Measurements from ENCODE around the gene EEF1A2. TPM values are rescaled to one million over a fixed set of nuclear protein-coding genes. Genes with fewer than 3 reads are reported as not detected.
A peak's percentile ranks its signal among the peaks of the same experiment; 100 is the strongest.

EEF1A2 gene
- 38.5 TPM for total RNA-seq

DNA sequence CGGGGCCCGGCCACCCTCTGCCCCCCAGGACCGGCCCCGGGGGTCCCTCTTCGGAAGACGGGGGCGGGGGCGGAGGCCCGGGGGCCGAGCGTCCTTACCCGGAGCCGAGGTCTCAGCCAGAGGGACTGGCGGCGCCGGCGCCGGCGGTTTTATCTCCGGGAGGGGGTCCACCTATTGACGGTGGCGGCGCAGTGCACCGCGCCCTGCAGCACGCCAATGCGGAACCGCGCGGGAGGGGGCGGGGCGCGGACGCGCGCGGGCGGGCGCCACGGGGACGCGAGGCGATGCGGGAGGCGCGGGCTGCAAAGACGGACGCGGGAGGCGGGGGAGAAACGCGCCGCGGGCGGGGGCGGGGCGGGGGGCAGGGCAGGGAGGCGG, at the start of gene EEF1A2:
TSS of gene EEF1A2 (minus strand) at position 124 of the 378 bp plus-strand sequence. CDS start 1,320 bp downstream, outside the sequence.
- no peak for DNase-seq

DNA sequence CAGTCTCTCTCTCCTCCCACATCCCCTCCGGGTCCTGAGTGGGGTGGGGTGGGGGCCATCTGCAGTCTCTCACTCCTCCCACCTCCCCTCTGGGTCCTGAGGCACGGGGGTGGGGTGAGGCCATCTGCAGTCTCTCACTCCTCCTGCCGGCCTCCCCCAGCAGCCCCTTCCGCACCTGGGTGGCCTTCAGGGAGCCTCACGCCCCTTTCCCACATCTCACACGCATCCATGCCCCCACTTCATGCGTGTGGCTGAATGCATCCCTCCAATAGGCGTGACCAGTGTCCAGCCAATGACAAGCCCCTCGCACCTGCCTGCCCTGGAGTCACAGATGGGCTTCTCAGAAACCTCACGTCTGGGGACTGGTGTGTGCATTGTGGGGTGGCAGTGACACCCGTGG, 49.7 kb upstream of the EEF1A2 start:
- DNase-seq = no peak

DNA sequence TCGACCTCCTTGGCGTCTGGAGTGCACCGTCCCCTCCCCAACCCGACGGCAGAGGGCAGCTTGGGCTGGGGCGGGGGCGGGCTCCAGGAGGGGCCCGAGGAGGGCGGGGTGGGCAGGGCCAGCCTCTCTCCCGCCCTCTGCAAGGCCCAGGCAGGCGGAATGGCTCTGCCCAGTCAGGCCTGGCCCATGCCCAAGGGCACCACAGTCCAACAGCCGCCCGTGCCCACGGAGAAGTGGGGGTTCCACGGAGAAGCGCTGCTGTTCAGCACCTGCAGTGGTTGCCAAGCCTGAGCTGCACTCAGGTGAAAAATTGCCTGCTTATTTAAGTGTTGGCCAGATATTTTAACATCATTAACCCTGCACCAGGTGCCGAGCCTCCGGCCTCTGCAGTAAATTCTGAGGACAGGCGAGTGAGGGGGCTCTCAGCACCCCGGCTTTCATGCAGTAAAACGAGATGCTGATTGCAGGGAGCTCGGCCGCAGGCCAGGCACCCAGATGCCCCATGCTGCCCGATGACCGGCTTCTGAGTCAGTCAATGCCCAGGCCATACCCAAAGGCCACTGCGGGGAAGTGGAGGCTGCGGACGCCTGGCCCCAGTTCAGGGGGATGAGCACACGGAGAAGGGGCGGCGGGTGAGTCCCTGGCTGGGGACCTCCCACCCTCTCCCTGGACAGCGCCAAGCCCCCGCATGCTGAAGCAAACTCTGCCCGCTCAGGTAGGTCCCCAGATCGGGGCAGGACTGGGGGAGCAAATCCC, 49.0 kb upstream of the EEF1A2 start, which contains the start of gene SRMS:
TSS of gene SRMS (minus strand) at position 25 of the 756 bp plus-strand sequence. CDS start 286 bp downstream, outside the sequence.
- no peak for DNase-seq

DNA sequence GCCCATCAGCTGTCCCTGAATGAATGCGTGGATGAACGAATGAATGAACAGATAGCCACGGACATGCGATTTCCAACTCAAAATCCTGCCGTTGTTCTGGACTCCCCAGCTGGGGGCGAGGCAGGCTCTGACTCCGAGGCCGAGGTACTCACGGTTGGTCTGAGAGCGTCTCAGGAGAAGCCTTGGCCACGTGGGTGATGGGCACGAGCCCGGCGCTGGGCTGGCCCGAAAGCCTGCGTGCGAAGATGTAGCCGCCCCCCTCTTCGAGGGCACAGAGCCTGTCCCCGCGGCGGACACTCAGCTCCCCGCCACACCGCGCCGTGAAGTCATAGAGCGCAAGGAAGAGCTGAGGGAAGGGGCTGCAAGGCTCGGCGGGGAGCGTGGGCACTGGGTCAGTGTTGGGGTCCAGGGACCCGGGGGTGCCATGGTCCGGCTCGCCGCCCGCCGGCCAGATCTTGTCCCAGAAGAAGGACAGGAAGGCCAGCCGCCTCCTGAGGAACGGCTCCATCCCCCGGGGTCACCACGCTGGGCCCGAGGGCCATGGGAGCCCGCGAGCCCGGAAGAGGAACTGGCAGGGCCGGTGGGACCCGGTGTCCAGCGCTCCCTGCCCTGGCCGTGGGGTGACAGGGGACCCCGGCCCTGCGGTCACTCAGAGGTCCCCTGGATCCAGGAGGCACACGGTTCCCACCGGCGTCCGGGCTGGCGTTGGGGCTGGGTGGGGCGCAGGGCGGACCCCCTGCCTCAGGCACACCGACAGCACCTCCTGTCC, 48.3 kb upstream of the EEF1A2 start:
- no peak for DNase-seq

DNA sequence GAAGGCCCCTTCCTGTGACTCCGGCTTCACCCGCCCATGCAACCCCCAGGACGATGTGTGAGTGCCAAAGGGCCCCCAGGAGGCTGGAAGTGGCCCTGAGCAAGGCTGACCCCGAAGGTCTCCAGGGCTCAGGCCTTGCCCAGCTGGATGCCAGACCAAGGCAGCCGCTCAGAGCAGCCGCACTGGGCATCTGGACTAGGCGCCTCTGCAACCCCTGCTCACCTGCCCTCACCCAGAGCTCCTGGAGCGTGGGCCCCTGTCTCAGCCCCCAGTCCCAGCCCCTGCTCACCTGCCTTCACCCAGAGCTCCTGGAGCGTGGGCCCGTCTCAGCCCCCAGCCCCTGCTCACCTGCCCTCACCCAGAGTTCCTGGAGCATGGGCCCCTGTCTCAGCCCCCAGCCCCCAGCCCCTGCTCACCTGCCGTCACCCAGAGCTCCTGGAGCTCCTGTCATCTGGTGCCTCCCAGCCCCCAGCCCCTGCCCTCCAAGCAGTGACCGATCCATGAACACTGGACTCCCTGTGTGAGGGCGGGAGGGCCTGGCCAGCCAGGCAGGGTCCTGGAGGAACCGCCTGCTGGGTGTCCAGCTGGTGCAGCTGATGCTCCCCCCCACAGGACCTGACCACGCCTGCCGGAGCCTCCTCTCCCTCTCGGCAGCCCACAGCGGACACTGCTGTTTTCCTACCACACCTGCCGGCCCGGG, 47.5 kb upstream of the EEF1A2 start:
- no peak for DNase-seq

DNA sequence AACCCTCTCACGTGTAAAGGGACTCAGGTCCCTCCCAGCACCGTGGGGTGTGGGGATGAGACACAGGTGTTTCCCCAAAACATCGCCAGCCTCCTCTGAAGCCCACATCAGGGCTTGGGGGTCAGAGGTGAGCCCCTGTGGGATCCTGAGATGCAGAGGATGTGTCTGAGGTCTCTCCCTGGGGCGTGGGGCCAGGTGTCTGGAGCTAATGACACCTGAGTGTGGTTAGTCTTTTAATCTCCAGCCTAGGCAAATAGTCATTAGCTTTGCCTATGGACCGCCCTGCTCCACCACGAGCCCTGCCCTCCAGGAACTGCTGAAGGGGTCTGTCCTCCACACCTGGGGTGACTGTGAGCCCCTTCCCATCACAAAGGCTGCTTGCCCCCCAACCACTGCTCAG, 46.9 kb upstream of the EEF1A2 start:
- no peak for DNase-seq

DNA sequence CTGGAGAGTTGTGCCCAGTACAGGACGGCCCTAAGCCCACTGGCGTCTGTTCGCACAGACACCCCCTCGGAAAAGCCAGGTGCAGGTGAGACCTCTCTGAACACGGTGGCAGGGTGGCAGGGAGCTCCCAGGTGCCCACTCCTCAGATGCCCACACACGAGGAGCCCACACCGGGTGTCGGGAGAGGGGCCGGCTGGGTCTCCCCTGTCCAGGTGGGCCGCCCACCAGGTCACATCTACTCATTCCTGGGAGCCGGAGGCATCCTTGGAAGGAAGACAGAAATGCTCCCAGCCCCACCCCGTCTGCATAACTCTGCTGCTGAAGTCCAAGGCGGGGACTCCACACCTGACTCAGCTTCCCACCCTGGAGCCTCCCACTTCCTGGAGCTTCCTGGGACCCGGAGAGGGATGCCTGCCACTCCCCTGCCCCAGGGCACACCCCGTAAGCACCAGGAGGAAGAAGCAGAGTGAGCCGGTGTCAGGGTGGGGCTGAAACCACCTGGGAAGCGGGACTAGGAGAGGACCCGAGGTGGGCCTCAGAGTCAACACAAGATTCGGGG, 46.2 kb upstream of the EEF1A2 start:
- no peak for DNase-seq

DNA sequence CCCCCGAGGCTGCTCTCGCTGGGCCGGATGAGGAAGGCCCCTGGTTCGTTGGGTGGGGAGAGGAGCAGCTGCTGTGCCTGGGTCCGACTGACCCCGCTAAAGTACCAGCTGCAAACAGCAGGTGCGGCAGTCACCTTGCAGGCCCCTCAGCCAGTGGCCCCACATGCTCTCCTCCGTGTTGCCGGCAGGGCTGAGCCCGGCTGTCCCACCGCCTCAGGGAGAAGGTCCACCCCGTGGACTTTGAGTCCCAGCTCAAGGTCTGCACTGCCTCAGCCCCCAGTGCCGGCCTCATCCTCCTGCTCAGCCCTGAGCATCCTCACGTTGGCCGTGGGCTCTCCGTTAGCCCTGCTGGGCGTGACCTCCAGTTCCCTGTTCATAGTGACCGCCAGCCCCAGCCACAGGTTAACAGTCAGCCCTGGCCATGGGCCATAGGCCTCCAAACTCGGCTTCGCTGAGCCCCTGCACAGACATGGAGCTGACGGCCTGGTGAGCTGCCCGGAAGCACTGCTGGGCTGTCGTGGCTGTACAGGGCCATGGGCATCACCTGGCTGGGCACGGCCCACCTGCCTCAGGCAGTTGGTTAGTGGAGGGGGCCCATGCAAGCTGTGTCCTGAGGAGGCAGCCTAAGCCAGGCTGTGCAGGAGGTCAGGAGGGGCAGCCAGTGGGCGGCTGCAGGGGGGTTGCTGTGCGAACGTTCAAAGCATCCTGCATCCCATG, 45.5 kb upstream of the EEF1A2 start:
- DNase-seq = no peak

DNA sequence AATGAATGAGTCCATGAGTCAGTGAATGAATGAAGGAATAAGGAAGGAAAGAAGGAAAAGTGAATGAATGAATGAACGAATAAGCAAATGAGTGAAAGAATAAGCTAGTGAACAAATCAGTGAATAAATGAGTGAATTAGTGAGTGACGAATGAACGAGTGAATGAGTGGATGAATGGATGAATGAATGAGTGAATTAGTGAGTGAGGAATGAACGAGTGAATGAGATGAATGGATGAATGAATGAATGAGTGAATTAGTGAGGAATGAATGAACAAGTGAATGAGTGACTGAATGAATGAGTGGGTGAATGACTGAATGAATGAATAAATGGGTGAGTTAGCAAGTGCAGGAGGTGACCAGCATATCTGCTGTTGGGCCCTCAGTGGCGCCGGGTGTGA, 44.9 kb upstream of the EEF1A2 start:
- DNase-seq = no peak

DNA sequence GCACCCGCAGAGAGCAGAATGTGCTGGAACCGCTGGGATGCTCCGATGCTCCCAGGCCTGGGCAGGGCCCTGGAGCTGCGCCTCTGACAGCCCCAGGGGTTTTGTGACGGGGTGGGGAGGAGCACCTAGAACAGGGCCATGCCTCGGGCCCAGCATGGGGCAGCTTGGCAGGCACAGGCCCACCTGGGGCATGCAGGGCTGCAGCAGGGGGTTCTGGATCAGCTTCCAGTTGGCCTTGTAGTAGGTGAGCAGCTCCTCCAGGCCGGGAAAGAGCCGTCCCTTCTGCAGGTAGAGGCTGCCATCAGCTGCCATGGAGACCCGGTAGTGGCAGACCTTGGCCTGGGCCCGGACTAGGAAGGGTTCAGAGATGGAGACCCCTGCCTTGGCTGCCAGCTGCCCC, 44.2 kb upstream of the EEF1A2 start:
- DNase-seq = no peak

DNA sequence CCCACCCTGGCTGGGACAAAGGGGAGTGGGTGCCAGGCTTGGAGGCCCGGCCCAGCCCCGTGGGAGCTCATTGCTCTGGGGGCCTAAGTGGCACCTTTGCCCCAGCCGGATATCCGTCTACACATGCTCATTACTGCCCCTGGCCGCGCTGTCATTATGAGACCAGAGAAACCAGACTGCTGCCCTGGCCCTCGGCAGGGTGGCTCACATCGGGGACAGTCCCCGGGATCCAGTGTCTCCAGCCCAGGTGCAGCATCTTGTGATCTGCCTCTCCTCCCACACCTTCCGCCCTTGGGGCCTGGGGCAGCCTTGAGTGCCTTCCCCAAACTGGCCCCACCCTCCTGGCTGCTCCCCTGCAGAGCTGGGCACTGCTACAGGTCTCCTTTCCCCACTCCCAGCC, 43.8 kb upstream of the EEF1A2 start:
- DNase-seq = no peak

DNA sequence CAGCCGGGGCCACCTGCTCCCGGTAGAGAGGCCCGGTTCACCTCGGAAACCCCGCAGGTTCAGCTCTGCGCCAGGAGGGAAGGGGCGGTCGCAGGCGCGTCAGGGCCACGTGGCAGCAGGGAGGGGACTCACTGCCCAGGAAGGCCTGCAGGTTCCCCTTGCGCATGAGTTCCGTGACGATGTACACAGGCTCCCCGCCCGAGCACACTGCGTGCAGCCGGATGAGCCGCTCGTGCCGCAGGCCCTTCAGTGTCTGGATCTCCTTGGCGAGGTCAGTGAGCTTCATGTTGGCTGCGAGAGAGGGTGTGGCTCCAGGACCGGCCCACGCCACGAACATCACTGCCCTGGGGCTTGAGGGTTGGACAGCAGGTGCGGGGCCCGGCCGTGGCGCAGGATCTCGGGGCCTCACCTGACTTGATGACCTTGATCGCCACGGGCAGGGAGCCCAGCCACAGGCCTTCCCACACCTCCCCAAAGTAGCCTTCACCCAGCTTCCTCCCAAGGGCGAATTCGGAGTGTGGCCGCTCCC, 43.2 kb upstream of the EEF1A2 start:
- no peak for DNase-seq

DNA sequence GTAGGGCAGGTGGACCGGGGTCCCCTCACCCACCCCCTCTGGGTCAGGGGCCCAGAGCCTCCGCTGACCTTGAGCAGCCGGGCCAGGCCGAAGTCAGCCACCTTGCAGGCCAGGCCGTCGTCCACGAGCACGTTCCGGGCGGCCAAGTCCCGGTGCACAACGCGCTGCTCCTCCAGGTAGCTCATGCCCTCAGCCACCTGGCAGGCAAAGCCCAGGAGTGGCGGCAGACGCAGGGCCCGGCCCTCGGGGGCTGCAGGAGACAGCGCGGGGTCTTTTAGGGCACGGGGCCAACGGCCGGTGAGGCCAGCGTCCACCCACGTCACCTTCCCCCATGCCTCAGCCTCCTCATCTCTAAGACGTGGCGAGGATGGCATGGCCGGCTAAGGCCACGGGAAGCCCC, 42.5 kb upstream of the EEF1A2 start:
- no peak for DNase-seq

DNA sequence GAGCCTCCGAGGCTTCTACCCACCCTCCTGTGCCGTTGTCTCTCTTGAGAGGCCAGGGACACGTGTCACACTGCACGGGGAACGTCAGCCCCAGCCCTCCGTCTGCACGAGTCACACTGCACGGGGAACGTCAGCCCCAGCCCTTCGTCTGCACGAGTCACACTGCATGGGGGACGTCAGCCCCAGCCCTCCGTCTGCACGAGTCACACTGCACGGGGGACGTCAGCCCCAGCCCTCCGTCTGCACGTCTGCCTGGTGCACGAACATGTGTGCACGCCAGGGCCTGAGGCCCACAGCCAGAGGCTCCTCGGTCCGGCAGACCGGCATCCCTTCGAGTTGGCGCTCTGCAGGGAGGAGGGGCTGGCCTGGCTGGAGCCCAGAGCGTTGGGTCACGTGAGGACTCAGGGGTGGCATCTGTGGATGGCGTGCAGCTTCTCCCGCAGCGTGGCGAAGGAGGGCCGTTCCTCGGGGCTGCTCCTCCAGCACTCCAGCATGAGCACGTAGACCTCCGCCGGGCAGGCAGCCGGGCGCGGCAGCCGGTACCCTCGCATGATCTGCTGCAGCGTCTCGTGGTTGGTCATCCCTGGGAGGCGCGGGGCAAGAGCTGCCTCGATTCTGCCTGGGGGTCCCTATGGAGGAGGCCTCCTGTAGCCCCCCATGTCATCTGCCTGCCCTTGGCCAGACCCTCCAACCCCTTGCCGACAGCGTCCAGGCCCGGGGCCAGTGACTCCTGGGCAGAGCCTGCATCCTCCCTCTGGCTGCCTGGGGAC, 41.7 kb upstream of the EEF1A2 start:
- no peak for DNase-seq

DNA sequence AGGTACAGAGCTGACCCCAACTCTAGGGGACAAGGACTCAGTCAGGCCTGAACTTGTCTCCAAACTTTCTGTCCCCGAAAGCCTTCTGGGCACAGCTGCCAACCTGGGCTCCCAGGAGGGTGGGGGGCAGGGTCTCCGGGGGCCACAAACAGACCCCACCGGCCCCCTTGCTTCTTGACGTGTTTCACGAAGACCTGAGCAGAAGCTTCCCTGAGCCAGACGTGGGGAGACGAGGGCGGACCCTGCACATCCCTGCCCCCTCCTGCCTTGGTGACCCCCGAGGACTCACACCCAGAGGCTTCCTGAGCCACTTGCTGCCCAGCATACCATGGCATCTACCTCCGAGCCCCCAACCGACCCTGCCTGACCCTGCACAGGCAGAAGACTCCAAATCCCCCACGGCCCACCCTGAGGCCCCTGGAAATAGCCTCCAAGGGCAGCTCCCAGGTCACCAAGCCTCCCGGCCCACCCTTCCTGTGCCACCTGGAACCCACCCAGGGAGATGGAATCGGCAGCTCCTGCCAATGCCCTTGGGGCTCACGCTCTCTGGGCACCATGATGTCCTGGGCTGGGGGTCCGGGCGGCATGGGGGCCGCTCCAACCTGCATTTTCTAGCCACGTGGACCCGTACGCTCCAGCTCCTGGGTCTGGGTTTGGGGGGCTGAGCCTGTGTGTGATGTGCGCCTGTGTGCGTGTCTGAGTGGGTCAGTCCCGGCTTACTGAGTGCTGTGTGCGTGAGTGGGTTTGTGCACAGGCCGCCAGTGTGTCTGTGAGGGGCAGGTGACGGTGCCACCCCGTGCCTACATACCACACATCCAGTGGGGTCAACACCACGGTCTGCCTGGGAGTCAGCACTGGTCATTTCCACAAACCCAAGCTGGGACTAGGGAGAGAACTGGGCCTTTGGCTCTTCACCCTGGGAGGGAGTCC, 40.8 kb upstream of the EEF1A2 start:
- DNase-seq = no peak

DNA sequence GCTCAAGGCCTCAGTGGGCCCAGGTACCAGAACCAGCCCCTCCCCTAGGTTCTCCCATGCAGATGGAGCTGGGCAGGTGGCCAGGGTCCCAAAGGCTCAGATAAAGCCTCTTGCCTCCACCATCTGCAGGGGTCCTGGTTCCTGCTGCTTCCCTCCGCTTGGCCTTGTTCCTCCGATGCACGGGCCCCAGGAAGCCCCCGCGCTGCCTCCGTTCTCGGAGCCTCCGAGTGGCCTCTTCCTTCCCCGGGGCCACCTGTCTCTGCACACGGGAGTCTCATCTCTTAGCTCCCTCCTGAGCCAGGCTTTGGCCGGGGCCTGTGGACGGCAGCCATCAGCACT, 40.2 kb upstream of the EEF1A2 start:
- no peak for DNase-seq

DNA sequence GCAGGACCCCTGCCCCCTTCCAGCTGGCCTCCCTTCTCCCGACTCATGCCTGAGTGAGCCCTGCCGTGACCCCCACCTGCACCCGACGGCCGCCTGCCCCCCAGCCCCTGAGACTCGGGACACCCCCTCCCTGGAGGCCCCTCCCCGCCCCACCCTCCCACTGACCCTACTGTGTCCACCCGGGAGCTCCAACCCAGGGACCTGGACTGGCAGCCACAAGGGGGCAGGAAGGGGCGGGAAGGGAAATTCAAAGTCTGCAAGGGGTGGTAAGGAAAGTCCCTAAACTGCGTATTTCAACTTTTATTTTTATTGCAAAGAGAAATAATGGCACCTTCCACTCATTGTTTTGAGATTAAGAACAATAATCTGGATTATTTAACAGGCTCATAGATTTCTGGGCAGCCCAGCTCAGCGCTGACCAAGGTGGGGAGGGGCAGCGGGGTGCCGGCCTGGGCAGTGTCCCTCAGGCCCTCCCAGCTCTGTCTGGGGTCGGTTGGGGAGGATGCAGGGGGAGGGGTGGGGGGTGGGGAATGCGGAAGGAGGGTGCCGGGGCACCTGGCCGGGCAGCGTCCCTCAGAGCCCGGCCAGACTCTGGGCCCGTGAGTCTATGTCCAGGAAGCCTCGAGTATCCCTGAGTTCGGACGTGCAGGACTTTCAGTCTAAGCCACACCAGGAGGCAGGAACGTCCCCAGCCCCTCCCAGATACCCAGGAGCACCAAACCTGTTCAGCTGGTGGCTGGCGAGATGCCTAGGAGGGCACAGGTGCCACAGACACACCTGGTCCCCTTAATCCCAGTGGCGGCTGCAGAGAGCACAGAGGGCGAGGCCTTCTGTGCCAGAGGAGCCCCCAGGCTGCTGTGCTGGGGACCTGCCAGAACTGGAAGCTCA, 39.6 kb upstream of the EEF1A2 start:
- DNase-seq = no peak

DNA sequence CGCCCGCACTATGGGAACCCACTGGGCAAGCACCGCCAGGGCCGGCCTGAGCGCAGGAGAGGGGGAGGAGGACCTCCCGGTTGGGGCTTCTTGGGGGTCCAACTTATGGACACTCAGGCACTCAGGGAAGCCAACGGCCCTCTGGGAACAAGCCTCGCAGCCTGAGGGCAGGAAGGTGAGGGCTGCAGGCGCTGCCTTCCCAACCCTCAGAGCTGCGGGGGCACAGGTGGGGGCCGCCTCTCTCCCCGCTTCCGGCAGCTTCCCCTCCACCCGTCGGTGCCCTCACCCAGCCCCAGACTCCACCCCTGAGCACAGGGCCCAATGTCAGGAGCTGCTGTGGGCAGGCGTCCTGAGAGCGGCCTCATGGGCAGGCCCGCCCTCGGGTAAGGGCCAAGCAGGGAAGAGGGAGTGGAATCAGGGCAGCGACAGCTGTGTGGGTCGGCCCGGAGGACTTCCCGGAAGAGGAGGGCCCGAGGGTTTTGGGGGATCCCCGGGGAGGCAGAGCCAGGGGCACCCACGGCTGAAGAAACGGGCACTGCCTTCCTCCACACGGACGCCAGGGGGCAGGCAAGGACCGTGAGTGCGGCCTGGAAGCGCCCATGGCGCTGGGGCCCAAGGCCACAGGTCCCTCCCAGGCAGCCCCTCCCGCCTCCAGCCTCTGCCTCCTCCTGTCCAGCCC, 38.8 kb upstream of the EEF1A2 start:
- DNase-seq = peak; percentile 34

All from skin of body (tissue), 2 donors.